Hepatocyte (in vitro differentiated cells): Measurements from ENCODE around the gene LRRC3B.

Experiments
- EZH2phosphoT487 ChIP-seq: fragments of 200-600 bp; sonication (generic); IDR thresholded peaks from one replicate; pipeline ENCODE4 v1.6.1; 2018; ENCODE audit warnings: antibody characterized with exemption, mild to moderate bottlenecking, low read depth, moderate library complexity; ENCODE audit not compliant: unreplicated experiment, severe bottlenecking
- TF ChIP-seq, protein P1 (sequence below): fragments of 200-600 bp; sonication (generic); IDR thresholded peaks from 2 replicates; pipeline ENCODE4 v1.5.1; 2016; ENCODE audit warnings: antibody characterized with exemption, mild to moderate bottlenecking; ENCODE audit not compliant: poor library complexity

DNA sequence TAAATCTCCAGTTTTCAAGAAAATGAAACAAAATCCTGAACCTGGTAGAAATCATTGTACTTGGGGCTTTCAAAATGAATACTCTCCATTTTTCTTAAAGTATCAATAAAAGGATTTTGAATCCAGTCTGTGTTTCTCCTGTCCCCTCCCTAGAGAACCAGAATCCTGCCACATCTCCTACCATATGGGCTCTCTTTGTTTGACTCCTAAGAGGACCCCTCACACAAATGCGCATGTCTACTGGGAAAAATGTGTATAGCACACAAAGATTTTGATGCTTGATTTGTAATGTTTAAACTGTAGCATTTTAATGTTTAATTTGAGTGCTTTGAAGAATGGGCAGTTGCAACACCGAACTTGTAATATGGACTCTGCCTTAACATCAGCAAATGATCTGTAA is 25.9 kb downstream of the LRRC3B start:
- TF ChIP-seq, protein P1, sequence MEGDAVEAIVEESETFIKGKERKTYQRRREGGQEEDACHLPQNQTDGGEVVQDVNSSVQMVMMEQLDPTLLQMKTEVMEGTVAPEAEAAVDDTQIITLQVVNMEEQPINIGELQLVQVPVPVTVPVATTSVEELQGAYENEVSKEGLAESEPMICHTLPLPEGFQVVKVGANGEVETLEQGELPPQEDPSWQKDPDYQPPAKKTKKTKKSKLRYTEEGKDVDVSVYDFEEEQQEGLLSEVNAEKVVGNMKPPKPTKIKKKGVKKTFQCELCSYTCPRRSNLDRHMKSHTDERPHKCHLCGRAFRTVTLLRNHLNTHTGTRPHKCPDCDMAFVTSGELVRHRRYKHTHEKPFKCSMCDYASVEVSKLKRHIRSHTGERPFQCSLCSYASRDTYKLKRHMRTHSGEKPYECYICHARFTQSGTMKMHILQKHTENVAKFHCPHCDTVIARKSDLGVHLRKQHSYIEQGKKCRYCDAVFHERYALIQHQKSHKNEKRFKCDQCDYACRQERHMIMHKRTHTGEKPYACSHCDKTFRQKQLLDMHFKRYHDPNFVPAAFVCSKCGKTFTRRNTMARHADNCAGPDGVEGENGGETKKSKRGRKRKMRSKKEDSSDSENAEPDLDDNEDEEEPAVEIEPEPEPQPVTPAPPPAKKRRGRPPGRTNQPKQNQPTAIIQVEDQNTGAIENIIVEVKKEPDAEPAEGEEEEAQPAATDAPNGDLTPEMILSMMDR: no peak
- TF ChIP-seq EZH2phosphoT487: no peak
